PC-3 (cell line): Measurements from ENCODE around the gene PDS5B. TPM values are rescaled to one million over a fixed set of nuclear protein-coding genes. Genes with fewer than 3 reads are reported as not detected.
A peak's percentile ranks its signal among the peaks of the same experiment; 100 is the strongest.
"Not testable (repeated sequence)": the region's sequence is repeated elsewhere in the genome, so short reads cannot be mapped to it uniquely, and the experiment has no call there.

Experiments
- ATAC-seq: fragments of 200-7000 bp; cut with Tn5 transposase; 2 replicates; pipeline ENCODE4 v1.9.1; 2020; ENCODE audit warnings: mild to moderate bottlenecking, moderate library complexity
- BruUV-seq: library from RNA; stranded (reverse); fragments of 400-500 nt; replicated peaks from 2 replicates; lab custom pipeline; 2021; lab: Mats Ljungman, UMichigan
- CTCF ChIA-PET: fragments of 300-600 bp; sonication (Branson Sonifier 250); formaldehyde crosslinking; loops from one replicate; lab custom pipeline; 2022; ENCODE audit warnings: antibody characterized with exemption; lab: Charles Lee
- POLR2A ChIA-PET: fragments of 300-600 bp; sonication (Branson Sonifier 250); formaldehyde crosslinking; loops from one replicate; lab custom pipeline; 2022; ENCODE audit warnings: antibody characterized with exemption; ENCODE audit not compliant: unreplicated experiment; lab: Charles Lee
- DNase-seq: peaks from one replicate; pipeline ENCODE4 v3.0.0-alpha.2; 2015
- H2AFZ ChIP-seq: fragments of 300-600 bp; sonication (generic); 2 replicates; pipeline ENCODE4 v1.6.0; 2016; ENCODE audit warnings: antibody characterized with exemption, low read length
- H3F3A ChIP-seq: fragments of 300-600 bp; sonication (generic); one replicate; pipeline ENCODE4 v1.6.0; 2017; ENCODE audit warnings: antibody characterized with exemption, low read length, control low read depth, mild to moderate bottlenecking; ENCODE audit not compliant: unreplicated experiment
- H3K27ac ChIP-seq: fragments of 300-600 bp; sonication (generic); 2 replicates; pipeline ENCODE4 v1.5.1; 2016; ENCODE audit warnings: mild to moderate bottlenecking, low read length
- H3K27me3 ChIP-seq: fragments of 300-600 bp; sonication (generic); 2 replicates; pipeline ENCODE4 v1.6.1; 2016; ENCODE audit warnings: low read length, mixed read lengths
- H3K36me3 ChIP-seq: fragments of 300-600 bp; sonication (generic); 2 replicates; pipeline ENCODE4 v1.6.1; 2016; ENCODE audit warnings: low read depth, mixed run types, low read length, mixed read lengths
- H3K4me1 ChIP-seq: fragments of 300-600 bp; sonication (generic); 2 replicates; pipeline ENCODE4 v1.5.1; 2016; ENCODE audit warnings: low read length; ENCODE audit not compliant: insufficient read depth
- H3K4me2 ChIP-seq: fragments of 300-600 bp; sonication (generic); 2 replicates; pipeline ENCODE4 v1.6.0; 2016; ENCODE audit warnings: low read length
- H3K4me3 ChIP-seq: fragments of 300-600 bp; sonication (generic); 2 replicates; pipeline ENCODE4 v1.5.1; 2016; ENCODE audit warnings: mild to moderate bottlenecking, low read length, mixed read lengths
- H3K79me2 ChIP-seq: fragments of 300-600 bp; sonication (generic); 2 replicates; pipeline ENCODE4 v1.6.1; 2017; ENCODE audit warnings: low read length, mixed read lengths
- H3K9ac ChIP-seq: fragments of 300-600 bp; sonication (generic); 2 replicates; pipeline ENCODE4 v1.6.0; 2016; ENCODE audit warnings: mild to moderate bottlenecking, low read length
- H3K9me2 ChIP-seq: fragments of 300-600 bp; sonication (generic); replicated peaks from 2 replicates; pipeline ENCODE4 v1.6.1; 2016; ENCODE audit warnings: mixed run types, low read length, mixed read lengths
- H3K9me3 ChIP-seq: fragments of 300-600 bp; sonication (generic); 2 replicates; pipeline ENCODE4 v1.6.1; 2016; ENCODE audit warnings: low read length, mixed read lengths
- H4K20me1 ChIP-seq: fragments of 300-600 bp; sonication (generic); 2 replicates; pipeline ENCODE4 v1.6.1; 2016; ENCODE audit warnings: low read length, mixed read lengths
- EZH2 ChIP-seq: fragments of 300-600 bp; sonication (generic); IDR thresholded peaks from one replicate; pipeline ENCODE4 v1.6.1; 2017; ENCODE audit warnings: antibody characterized with exemption, mild to moderate bottlenecking, low read length; ENCODE audit not compliant: unreplicated experiment
- EZH2phosphoT487 ChIP-seq: fragments of 300-600 bp; sonication (generic); IDR thresholded peaks from 2 replicates; pipeline ENCODE4 v1.6.1; 2018; ENCODE audit warnings: mild to moderate bottlenecking, antibody characterized with exemption, low read length, borderline replicate concordance
- intact Hi-C: fragments of 100-400 bp; cut with micrococcal nuclease; formaldehyde crosslinking; loops from 2 replicates; pipeline ENCODE4 v1.9.0; 2023
- total RNA-seq: library from RNA; depleted of rRNA; stranded (reverse); fragments of >200 nt; gene quantifications from 2 replicates; pipeline ENCODE4 v1.2.3, GENCODE V29; 2014; rRNA removed
- TF ChIP-seq, protein P1 (sequence below): fragments of 300-600 bp; sonication (generic); conservative IDR thresholded peaks from 2 replicates; pipeline ENCODE4 v1.5.1; 2017; ENCODE audit warnings: antibody characterized with exemption, low read depth, mild to moderate bottlenecking, low read length

The PDS5B gene
- total RNA-seq, 1 experiment from 2014 or later: 20.3 TPM

DNA sequence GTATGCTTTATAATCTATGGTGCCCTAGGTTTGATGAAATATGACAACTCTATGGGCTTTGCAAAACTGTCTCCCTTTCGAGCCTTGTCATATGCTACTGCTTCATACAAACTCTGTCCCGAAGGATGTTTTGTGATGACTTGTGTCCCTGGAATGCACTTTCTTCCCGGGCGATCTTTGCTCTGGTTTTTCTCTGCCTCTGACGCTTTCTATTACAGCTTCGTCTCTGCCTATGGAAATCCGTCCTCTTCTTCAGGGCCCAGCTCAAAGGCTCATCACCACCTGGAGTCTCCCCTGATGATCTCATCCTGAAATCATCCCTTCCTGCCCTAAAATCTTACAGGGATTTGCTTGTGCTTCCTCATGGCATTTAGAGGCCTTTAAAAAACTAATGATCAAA, 238.4 kb downstream of the PDS5B start:
- intact Hi-C loops: no loop called here
- Histone ChIP-seq H3K4me2 (peak overlapping the region; percentile 76), H3K4me1 (peaks cover 45% of the 10 kb centered on the region), H3K27me3 (no peaks in the 10 kb centered on the region), H4K20me1 (no peaks in the 10 kb centered on the region), H3F3A (no peaks in the 10 kb centered on the region), H3K9ac (peak overlapping the region; percentile 71), H3K9me3 (no peaks in the 10 kb centered on the region), H3K36me3 (no peaks in the 10 kb centered on the region), H3K27ac (peak overlapping the region; percentile 95), H2AFZ (peak overlapping the region; percentile 61), H3K9me2 (no peaks in the 10 kb centered on the region), H3K4me3 (peak overlapping the region; percentile 37; the same call in 1 of the 2 replicates), H3K79me2 (no peaks in the 10 kb centered on the region)
- ChIA-PET POLR2A (no interaction called here), CTCF (interaction anchor here (0.5 kb wide), 1 partner anchor 156 kb away, joined by 4 read pairs; no protein-coding TSS in a partner anchor)
- ATAC-seq (peak; percentile 96), DNase-seq (peak; percentile 95)
- no TSS peak for BruUV-seq
- TF ChIP-seq, protein P1, sequence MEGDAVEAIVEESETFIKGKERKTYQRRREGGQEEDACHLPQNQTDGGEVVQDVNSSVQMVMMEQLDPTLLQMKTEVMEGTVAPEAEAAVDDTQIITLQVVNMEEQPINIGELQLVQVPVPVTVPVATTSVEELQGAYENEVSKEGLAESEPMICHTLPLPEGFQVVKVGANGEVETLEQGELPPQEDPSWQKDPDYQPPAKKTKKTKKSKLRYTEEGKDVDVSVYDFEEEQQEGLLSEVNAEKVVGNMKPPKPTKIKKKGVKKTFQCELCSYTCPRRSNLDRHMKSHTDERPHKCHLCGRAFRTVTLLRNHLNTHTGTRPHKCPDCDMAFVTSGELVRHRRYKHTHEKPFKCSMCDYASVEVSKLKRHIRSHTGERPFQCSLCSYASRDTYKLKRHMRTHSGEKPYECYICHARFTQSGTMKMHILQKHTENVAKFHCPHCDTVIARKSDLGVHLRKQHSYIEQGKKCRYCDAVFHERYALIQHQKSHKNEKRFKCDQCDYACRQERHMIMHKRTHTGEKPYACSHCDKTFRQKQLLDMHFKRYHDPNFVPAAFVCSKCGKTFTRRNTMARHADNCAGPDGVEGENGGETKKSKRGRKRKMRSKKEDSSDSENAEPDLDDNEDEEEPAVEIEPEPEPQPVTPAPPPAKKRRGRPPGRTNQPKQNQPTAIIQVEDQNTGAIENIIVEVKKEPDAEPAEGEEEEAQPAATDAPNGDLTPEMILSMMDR: no peak

DNA sequence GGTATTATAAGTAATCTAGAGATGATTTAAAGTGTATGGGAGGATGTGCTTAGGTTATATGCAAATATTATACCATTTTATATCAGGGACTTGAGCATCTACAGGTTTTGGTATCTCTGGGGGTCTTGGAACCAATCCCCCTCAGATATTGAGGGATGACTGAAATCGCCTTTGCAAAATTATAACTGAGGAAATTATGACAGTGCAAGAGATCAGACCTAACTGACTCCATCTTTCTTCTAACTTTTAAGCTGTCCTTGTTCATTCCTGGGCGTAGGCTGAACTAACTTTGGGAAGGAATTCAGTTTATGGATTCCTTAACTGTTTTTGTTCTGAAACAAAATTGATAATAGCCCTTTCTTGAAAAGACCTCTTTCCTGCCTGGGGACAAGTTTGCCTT, 239.2 kb downstream of the PDS5B start:
- Histone ChIP-seq H3K79me2 (no peaks in the 10 kb centered on the region), H3F3A (peaks cover 2% of the 10 kb centered on the region), H3K4me1 (peaks cover 52% of the 10 kb centered on the region), H3K27me3 (no peaks in the 10 kb centered on the region), H2AFZ (0 out of 2 replicates have a peak overlapping the region, but pooled peaks have one; percentile 41), H3K9ac (peak overlapping the region; percentile 71), H3K36me3 (no peaks in the 10 kb centered on the region), H3K4me2 (peak overlapping the region; percentile 63), H3K4me3 (no peak overlapping the region), H3K27ac (peak overlapping the region; percentile 95), H3K9me2 (no peaks in the 10 kb centered on the region), H3K9me3 (no peaks in the 10 kb centered on the region), H4K20me1 (no peaks in the 10 kb centered on the region)
- TF ChIP-seq EZH2: no peak
- TF ChIP-seq, protein P1: no peak
- TF ChIP-seq EZH2phosphoT487: no peak
- POLR2A ChIA-PET: interaction anchor here (0.5 kb wide), 1 partner anchor 238 kb away, joined by 8 read pairs; no protein-coding TSS in a partner anchor
- DNase-seq: no peak
- no TSS peak for BruUV-seq
- intact Hi-C loops: no loop called here
- CTCF ChIA-PET: no interaction called here
- ATAC-seq: no peak

DNA sequence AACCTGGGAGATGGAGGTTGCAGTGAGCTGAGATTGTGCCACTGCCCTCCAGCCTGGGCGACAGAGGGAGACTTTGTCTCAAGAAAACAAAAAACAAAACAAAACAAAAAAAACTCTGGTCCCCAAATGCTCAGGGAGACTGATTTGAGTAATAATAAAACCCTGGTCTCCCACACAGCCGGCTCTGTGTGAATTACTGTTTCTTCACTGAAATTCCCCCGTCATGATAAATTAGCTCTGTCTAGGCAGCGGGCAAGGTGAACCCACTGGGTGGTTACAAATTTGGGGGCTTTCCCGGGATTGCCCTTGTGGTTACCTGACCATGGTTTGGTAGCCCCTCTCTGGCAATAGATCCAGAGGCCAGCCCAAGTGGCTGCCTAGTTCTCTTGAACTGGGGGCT, 240.1 kb downstream of the PDS5B start:
- H3K9me2 ChIP-seq, H4K20me1 ChIP-seq, H2AFZ ChIP-seq, H3K27me3 ChIP-seq, H3K9ac ChIP-seq, H3K79me2 ChIP-seq, DNase-seq, H3F3A ChIP-seq, ATAC-seq, CTCF ChIA-PET, intact Hi-C loops, POLR2A ChIA-PET, H3K36me3 ChIP-seq, H3K4me2 ChIP-seq, BruUV-seq, H3K9me3 ChIP-seq, H3K4me3 ChIP-seq: not testable (repeated sequence)
- H3K4me1 ChIP-seq: peaks cover 59% of the 10 kb centered on the region
- peak overlapping the region; percentile 95 for H3K27ac ChIP-seq

Other genes starting within 250 kb of the PDS5B start
- 0.15 and 0.17 TPM in 2 replicates for gene N4BP2L1, start 158.3 kb upstream of the PDS5B start, total RNA-seq
- gene N4BP2L2, start 47.7 kb upstream of the PDS5B start, total RNA-seq: 31.7 and 51.4 TPM in 2 replicates